ENCODE results near the gene TMEM198.

The TMEM198 gene

DNA sequence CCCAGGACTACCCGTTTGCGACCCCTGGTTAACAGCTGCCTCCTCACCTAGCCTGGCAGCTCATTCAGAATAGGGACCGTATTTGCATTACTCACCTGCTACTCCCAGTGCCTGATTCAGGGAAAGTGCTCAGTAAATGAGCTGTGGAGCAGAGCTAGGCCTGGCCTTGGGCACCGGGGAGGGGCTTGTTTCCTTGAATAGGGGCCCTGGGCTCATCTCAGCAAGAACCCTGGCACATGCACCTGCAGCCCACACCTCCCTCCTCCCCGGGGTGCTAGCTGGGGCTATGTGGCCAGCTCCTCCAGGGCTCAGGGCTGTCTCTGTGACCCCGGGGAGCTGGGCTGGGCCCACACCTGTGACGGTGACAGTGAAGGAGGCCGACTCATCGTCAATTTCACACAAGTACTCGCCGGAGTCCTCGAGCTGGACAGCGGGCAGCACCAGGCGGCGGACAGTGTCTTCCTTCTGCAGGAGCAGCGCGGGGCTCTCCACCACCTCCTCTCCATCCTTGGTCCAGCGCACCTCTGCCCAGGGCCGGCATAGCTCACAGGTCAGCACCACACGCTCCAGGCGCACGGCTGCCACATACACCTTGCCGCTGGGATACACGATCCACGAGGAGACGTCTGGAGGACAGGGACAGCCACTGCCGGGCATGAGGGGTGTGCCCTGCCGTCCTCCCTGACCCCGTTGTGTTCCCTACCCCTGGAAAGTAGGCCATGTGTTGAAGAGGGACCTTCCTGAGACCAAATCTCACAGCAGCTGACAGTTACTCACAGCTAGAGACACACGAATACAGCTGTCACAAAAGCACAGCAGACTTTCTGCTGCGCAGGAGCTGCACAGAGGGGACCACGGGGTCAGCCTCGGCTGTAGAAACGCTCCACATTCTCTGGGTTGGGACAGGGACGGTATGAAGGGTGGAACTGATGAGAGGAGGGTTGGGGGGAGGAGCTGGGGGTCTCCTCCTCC, 18.5 kb downstream of the TMEM198 start:
- DNase-seq (ENCODE audit: low read depth, low spot score), result no peak

GRCh38 chr2:219563271-219563928, 19.6 kb downstream of the TMEM198 start:
- no peak for DNase-seq (ENCODE audit: low read depth, low spot score)

- no peak for DNase-seq (ENCODE audit: low read depth, low spot score)
Observed at GRCh38 chr2:219565130-219566080, 21.6 kb downstream of the TMEM198 start.

- DNase-seq (ENCODE audit: low read depth, low spot score), result no peak
Observed at GRCh38 chr2:219566640-219567039, 22.8 kb downstream of the TMEM198 start.

- DNase-seq (ENCODE audit: low read depth, low spot score), result no peak
Observed at GRCh38 chr2:219567131-219567530, 23.3 kb downstream of the TMEM198 start.

DNA sequence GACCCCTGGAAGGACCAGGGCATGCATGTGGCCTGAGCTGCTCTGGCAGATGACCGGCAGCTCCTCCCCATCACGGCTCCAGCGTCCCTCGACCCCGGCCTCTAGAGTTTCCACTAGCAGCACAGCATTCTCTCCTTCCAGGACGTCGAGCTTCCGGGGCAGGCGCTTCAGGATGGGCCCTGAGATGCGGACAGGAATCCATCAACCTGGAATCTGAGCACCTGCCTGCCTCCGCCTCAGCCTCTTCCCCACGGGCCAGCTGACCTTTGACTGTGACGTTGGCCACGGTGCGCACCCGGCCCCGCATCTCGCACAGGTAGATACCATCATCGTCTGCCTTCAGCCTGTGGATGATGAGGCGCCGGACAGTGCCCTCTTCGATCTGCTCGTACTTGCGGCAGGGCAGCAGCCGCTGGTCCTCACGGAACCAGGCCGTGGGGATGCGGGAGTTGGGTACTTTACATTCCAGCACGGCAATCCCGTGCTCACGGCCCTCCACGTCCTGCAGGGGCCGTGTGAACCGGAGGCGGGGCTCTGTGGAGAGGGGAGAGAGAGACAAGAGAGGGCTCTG, 24.0 kb downstream of the TMEM198 start:
- DNase-seq (ENCODE audit: low read depth, low spot score), result no peak

GRCh38 chr2:219569041-219569440, 25.2 kb downstream of the TMEM198 start:
- no peak for DNase-seq (ENCODE audit: low read depth, low spot score)

GRCh38 chr2:219569635-219570034, 25.8 kb downstream of the TMEM198 start:
- no peak for DNase-seq (ENCODE audit: low read depth, low spot score)

DNA sequence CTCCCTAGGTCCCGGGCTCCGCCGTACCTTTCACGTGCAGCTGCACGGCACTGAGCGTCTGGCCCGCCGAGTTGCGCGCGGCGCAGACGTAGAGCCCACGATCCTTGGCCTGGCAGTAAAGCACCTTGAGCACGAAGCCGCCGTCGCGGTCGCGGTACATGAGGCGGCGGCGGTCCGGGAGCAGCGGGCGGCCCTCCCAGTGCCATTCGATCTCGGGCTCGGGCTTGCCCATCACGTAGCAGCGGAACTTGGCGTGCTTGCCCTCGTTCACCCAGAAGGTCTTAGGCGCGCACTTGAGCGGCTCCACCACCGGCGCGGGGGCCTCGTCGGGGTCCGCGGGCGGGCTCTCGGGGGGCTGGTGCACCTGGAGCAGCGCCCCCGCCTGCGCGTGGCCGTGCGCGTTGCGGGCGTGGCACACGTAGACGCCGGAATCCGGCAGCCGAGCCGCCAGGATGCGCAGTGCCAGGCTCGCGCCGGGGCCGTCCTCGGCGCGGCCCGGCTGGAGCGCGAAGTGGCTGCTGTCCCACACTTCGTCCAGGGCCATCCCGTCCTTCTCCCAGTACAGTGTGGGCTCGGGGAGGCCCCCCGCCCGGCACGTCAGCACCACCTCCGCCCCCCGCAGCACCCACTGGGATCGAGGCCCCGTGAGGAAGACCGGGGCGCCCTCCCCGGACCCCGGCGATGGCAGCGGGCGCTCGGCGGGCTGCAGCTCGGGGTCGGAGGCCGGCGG, 26.5 kb downstream of the TMEM198 start:
- no peak for DNase-seq (ENCODE audit: low read depth, low spot score)

GRCh38 chr2:219570924-219571310, 27.1 kb downstream of the TMEM198 start:
- DNase-seq (ENCODE audit: low read depth, low spot score), result no peak

GRCh38 chr2:219571311-219572236, 27.7 kb downstream of the TMEM198 start, which contains the start of gene OBSL1:
Gene OBSL1 (minus strand): TSS chr2:219571539. CDS start chr2:219571232, 307 bp downstream.
- no peak for DNase-seq (ENCODE audit: low read depth, low spot score)

- no peak for DNase-seq (ENCODE audit: low read depth, low spot score)
Observed at GRCh38 chr2:219572237-219573001, 28.6 kb downstream of the TMEM198 start, which contains the start of gene INHA. Gene INHA (plus strand): TSS chr2:219572310. CDS start chr2:219572375, 65 bp downstream.

GRCh38 chr2:219573166-219573565, 29.3 kb downstream of the TMEM198 start:
- no peak for DNase-seq (ENCODE audit: low read depth, low spot score)

- DNase-seq (ENCODE audit: low read depth, low spot score), result no peak
Observed at GRCh38 chr2:219574484-219575311, 30.9 kb downstream of the TMEM198 start.

DNA sequence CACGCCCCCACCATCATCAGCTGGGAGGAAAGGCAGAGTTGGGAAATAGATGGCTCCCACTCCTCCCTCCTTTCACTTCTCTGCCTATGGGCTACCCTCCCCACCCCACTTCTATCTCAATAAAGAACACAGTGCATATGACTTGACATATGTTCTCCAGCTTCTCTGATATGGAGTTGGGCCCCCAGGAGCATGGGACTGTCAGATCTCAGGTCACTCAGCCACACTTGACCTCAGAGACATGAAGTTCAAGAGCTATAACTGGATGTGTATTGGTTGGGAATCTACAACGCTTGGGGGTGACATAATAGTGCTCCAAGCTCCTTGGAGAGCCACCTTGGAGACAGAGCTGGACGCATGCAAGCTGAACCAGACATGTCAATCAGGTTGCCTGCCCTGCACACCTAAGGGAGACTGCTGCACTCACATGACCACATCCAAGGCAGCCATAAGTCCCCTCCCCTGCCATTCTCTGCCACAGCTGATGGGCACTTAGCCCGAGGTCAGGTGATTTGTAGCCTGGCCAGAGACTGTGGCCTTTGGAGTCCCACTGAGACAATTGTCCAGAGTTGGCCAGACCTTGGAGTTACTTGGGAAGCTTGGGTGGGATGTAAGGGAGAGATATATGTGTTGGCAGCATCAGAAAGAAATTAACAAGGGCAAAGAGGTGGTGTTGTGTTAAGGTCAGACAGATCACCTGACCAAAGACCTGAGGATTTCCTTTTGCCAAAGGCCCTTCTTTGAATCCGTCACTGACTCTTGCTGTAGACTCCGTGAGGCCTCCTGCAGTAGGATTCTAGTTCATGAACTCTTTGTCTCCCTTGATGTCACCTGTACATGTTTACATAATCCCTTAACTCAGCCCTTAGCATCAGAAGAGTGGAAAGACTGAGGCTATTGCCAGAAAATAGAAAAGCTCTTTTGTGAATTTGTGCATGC, 32.0 kb downstream of the TMEM198 start:
- DNase-seq (ENCODE audit: low read depth, low spot score), result no peak

Data from brain pericyte (primary cell).